NCI-H1092 (cell line): ENCODE measurements around the gene ST7L.

Source experiments
- DNase-seq: peaks from one replicate; lab custom pipeline; 2025; lab: John Stamatoyannopoulos, UW

Gene ST7L

DNA sequence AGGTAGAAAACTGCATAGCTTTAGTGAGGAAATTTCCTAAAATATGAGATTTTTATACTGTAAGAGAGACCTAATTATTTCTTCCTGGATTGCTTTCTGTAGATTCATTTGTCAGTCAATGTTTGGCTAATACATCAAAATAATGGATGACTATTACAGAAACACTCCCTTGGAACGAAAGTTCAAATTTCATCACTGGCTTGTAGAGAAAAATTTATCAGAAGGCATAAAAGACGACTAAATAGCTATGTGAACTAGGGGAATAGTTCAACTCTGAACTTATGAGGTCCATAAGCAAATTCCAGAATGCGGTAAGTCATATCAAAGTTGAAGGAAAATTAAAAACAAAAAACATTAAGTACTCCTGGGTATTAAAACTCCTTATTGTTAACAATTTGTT lies 74.2 kb downstream of the ST7L start:
- DNase-seq = no peak

DNA sequence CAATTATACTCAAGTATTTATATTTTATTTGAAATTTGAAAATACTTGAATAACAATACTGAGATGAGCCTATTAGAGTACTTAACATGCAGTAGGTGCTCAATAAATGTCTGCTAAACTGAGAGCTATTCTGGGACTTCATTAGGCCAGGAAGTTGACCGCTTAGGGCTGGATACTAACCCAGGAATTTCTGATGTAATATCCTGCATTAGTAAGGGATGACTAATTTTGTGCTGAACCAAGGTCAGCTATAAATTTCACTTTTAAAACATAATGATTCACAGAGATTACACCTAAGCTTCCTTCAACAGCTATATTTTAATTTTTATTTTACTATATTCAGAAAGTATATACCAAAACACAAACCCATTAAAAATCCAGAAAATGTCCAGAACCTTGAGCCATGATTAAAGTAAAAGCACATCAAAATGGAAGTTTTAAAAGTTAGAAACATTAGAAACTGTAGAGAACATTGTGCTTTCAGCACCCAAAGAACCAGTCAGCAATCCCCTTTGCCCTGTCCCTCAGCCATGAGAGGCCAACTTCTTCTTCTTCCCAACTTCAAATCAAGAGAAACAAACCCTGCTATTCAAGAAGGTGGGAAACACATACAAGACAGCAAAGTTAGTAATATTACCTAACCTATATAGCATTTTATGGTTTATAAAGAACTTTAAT lies 74.8 kb downstream of the ST7L start:
- no peak for DNase-seq

DNA sequence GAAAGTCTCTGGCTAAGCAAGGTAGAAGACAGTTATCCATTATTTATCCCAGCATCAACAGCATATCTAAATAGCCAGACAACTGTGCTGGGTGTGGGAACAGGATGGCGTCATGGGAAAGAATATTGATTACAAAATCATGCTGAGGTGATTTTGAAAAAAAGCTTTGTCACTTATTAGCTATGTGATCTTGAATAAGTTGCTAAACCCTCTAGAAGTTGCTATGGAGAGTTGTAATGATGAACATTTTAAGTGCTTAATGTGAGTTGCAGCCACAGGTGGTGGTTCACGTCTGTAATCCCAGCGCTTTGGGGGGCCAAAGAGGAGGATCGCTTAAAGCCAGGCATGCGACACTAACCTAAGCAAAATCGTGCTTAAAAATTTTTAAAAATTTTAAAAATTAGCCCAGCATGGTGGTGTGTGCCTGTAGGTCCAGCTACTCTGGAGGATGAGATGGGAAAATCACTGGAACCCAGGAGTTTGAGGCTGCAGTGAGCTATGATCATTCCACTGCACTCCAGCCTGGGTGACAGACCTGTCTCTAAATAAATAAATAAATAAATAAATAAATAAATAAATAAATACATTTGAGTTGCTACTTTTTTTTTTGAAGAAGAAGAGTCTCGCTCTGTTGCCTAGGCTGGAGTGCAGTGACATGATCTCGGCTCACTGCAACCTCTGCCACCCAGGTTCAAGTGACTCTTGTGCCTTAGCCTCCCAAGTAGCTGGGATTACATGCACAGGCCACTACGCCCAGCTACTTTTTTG lies 76.6 kb downstream of the ST7L start:
- no peak for DNase-seq

DNA sequence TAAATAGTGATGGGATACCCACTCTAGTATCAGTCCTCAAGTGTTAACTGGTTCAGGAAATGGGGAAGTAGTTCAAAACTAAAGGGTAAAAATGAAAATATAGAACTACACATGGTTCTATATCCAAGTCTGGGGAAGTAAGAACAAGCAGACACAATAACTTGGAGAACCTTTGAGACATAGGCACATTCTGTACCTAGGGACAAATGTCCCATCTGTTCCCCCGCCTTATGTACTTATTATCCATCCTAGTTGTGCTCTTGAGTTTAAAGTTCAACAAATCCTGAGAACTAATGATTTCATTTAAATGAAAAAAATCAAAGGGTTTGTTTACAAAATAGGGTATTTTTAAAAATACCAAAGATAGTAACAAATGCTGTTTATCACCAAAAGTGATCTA lies 77.6 kb downstream of the ST7L start:
- no peak for DNase-seq

DNA sequence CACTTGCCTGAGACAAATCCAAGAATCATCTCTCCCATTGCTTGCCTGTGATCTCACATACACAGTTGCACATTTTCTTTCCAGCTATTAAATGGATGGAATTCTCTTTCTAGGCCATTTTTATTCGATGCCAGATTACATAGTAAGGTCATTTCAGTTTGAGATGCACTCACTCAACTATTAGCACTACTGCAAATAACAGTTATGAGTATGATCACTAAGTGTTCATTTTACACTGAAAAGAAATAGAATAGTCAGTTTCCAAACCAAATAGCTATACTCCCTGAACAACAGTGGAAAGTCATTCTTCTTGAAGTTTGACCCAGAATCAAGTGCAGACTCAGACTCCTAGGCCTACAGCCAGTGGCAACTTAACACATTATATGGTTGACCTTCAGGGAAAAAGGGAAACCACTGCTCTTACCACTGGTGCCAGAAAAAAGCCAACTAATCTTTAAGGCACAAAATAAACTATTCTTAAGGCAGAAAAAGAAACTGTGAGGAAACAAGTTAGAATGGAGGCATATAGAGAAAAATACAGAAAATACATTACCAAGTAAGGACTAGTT lies 78.6 kb downstream of the ST7L start:
- DNase-seq = no peak

DNA sequence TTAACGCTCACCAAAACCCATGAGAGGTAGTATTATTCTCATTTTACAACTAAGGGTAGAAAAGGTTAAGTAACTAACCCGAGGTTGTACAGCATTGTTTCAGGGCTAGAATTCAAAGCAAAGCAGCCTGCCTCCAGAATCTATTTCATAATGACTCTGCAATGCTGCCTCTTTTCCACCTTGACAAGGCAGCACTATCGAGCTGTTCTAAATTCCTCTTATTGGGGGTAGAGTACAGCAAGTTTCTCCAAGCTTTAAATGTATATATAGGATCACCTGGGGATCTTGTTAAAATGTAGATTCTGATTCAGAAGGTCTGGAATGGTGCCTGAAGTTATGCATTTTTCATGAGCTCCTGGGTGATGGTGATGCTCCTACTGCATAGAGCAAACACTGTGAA lies 80.1 kb downstream of the ST7L start:
- DNase-seq = no peak

DNA sequence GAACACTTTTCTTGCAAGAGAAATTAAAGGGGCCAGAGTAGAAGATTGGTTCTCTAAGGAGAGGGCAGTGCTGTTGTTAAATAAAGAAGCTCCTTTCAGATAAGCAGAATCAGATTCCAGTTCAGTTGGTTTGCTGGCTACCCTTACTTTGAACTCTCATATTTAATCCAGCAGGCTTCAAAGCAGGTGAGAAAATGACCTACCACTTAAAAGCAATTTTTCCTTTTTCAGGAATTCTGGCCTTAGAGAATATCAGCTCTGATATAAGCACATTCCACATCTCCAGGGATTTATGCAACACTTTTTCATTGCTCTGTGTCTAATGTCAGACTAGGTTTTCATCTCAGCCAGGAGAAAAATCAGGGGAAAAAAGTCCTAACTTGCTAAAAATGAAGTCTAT lies 81.5 kb downstream of the ST7L start:
- DNase-seq = no peak

DNA sequence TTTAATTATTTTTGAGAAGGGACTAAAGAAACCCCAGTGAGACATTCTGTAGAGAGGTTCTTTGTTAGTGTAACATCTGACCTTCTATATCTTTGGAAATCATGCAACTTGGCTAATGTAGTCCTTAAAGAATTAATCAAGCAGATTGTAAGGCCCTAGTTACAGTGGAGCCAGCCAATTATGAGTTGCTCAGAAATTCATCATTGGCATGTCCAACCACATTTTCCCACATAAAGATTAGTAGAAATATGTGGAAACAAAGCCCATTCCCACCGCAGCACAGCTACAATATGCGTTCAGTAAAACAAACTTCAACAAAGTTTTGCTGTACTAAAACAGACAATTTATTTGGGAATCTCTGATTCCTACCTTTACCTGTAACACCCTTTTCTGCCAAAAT lies 82.4 kb downstream of the ST7L start:
- no peak for DNase-seq

DNA sequence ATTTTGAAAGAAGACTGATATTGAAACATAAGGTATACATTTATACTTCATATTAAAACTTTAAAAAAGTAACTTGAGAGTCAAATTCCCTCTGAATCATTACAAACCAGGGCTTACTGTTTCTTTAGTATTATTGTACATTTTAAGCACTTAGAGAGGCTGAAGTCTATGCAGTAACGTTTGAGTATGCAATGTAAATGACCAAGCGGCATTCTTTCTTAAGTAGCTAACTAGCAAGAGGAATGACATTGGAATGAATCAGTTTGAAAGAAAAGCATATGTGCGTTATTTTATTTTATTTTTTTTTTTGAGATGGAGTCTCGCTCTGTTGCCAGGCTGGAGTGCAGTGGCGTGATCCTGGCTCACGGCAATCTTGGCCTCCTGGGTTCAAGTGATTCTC lies 85.9 kb downstream of the ST7L start:
- no peak for DNase-seq

DNA sequence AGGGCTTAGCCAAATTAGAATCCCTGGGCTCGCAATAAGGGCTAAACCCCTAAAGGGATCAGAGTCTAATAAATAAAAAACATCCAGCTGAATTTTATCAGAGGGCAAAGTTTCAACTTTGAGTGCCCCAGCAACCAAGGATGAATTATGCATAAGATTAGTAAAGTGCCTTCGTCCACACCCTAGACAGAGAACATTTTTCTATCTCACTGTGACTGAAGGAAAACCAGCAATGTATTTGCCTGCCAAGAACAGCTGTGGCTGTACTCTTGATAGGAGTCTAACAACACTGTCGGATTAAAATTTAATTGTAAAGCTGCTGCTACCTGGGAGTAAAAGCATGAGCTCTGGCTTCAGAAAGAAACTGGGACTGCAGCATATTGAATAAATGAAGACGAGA lies 86.9 kb downstream of the ST7L start:
- no peak for DNase-seq

DNA sequence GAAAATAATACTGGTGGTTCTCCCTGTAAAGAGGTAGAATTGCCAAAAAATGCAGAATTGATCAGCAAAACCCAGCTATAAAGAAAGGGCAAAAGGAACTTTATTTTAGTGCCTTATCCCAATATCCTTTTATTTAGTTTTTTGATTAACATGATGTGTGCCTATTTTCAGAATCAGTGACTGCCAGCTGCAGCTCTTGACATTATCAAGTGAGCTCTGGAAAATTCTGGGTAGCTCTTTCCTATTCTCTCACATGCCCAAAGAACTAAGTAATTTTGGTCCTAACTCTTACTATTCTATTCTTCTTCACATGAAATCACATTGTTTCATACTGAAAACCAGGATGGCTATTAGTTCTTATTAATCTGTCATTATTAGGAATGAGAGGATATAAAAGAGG lies 88.1 kb downstream of the ST7L start:
- no peak for DNase-seq

DNA sequence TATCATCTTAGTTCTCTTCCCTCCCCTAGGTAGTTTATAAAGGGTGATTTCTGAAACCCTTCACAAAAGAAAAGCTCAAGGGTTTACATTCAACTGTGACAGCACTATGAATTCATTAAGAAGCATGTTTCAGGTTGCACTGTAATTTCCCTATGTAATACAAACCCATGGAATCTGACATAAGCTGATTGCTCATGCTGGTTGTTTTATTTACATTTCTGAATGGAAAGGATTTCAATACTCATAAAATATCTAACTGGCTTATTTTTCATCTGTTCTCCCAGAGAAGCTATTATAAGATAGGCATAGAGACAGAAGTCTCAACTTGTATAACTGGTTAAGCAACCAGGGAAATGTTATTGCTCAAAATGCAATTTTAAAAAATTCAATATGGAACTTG lies 89.6 kb downstream of the ST7L start:
- no peak for DNase-seq

DNA sequence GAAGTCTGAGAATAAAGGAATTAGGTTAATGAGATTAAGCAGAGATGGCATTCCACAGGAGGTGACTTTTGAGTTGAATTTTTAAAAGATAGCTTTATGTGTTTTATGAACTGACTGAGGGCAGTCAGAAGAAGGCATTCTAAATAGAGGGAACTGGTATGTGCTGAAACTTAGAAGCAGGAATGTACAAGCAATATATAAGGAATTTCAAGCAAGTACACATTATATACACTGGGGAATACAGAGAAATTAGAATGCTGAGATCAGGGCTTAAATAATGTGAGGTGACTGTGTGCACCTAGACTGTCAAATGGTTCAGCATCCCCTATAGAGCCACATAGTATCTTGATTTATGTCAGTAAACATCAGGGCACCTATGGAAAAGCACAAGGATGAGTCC lies 90.9 kb downstream of the ST7L start:
- DNase-seq = no peak

DNA sequence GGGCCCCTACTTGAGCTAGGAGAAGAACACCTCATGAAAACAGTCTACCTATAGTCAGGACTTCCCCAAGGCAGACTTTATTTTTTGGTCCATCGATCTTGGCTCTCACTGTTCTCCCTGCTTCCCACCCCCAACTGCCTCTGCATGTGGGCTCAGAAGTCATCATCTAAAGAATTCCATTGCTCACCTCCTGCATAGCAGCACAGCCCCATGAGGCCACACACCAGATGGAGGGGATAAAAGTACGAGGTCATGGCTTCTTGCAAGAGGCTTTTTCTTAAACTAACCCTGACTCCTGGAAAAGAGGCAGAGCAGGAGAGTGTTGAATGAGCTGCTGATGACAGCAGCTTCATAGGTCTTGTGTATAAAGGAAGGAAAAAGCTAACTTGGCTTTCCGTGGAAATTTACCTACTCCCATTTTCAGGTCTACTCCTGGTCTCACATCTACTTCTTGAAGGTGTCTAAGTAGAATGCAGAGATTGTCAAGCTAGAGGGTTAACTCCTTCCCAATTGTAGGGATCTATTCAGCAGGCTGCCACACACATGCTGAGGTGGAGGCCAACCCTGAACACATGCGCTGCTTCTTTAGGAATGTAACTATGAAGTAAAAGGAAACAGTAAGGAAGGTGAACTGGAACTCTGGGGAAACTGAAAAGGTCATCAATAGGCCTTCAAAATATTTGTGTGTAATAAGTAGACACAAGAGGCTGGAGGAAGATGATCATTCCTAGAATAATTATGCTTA lies 91.5 kb downstream of the ST7L start:
- DNase-seq = no peak

DNA sequence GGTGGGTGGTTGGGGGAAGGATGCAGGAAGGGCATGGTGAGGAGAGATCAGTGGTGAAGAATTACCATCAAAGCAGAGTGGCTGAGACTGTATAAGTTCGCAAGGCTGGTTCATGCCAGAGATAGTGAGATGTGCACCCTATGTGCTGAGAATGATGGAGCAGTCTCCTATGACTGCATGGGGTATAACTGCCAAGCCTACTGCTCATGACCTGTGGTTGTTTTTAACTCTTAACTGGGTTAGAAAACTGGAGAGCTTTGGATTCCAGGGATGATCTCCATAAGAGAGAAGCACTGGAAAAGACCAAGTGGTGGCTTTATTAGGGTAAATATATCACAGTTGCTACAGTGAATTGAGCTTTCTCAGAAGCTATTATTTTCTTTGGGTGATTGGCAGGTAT lies 94.0 kb downstream of the ST7L start:
- no peak for DNase-seq

DNA sequence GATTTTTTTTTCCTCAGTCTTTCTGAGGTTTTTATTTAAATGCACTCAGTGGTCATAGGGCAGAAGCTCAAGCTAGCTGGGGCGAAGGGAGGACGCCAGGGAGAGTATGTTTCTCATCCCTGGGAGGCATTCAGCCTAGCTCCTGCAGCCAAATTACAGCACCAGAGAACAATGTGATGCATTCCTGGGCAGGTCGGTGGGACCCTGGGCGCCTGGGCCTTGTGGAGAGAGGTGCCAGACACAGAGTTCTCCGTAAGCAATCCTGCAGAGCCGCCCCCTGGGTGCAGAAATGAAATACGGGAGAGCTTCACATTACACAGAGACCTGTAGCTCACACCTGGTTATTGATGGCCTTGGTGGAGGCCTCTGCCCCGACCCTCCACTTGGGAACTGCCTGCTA lies 94.7 kb downstream of the ST7L start:
- DNase-seq = no peak

DNA sequence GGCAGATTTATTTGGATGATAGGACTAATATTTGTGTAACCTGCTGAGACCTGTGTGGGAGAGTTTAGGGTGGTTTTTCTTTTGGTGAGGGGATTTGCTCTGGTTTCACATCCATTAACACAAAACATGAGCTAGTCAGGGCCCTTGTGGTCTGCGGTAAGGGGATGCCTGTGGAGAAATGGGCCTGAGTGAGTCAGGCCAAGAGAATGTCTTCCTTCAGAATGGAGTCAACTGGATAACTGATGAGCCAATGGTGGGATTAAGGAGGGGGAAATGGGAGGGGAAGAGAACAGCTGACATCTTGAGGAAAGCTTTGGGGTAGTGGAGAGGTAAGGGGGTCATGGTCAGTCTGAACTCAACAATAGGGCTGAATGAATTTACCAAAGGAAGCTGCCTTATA lies 96.3 kb downstream of the ST7L start:
- DNase-seq = no peak

DNA sequence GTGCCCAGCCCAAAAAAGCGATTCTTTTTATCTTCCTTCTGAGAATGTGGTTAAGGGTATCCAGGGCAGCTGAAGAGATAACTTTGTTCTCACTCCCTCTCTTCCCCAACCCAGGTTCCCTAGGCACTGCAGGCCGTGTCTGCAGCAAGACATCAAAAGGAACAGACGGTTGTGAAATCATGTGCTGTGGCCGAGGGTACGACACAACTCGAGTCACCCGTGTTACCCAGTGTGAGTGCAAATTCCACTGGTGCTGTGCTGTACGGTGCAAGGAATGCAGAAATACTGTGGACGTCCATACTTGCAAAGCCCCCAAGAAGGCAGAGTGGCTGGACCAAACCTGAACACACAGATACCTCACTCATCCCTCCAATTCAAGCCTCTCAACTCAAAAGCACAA lies 98.8 kb downstream of the ST7L start:
- DNase-seq = no peak

DNA sequence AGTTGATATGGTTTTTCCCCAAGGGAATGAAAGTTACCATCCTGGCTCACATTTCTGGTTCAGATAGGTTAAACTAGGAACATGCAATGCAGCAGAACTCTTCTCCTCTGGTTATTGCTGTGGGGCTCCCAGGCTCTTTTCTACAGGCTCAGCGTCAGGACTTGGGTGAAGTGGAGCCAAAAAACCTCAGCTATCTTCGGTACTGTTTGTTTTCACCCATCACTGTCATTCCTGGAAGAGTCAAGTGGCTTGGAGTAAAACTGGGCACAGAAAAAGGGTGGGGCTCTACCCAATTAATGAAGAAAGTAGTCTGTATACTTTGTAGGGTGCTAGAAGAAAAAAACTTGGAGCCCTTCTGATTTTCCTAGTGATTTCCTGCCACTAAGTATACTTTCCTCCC lies 100.8 kb downstream of the ST7L start:
- DNase-seq = no peak

DNA sequence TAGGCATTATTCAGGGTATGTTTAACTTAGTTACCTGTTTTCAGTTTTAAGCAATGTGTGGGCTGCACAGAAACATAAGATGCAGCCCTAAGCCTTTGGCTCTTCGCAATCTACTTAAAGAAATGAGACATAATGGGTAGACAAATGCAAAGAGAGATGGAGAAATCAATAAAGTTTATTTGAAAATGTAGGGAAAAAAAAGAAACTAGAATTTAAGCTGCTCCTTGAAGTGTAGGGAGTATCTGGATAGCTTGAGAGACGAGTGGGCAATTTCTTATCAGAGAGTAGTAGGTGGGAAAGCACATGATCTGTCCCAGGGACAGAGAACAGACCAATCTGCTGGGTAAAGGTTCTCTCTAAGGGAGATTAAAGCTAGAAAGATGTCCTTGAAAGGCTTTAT lies 101.3 kb downstream of the ST7L start:
- DNase-seq = no peak

DNA sequence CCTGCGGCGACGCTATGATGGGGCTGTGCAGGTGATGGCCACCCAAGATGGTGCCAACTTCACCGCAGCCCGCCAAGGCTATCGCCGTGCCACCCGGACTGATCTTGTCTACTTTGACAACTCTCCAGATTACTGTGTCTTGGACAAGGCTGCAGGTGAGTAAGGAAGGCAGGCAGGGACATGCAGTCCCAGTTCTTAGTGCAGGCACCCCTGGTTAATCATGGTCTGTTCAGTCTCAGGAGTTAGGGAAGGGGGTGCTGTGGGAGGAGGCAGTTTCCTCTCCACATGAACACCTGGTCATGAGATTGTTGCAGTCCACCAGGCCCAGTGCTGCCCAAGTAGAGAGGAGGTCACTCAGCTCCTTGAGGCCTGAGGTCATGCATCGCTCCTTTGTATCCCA lies 101.7 kb downstream of the ST7L start:
- DNase-seq = no peak

DNA sequence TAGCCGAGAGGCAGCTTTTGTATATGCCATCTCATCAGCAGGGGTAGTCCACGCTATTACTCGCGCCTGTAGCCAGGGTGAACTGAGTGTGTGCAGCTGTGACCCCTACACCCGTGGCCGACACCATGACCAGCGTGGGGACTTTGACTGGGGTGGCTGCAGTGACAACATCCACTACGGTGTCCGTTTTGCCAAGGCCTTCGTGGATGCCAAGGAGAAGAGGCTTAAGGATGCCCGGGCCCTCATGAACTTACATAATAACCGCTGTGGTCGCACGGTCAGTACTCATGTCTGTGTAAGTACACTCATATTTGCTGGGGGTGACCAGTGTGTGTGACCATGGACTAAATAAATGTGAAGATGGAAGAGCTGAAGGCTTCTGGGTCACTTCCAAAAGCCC lies 102.8 kb downstream of the ST7L start:
- no peak for DNase-seq
